ENCODE results near the gene ABCA6. TPM values are rescaled to one million over a fixed set of nuclear protein-coding genes. Genes with fewer than 3 reads are reported as not detected.

Gene ABCA6
- total and polyA plus RNA-seq, 2 experiments from 2014 or later, result 1.6 to 6.3 TPM

- Histone ChIP-seq H3K4me1 (ENCODE audit: insufficient read depth) (no peaks in the 10 kb centered on the region), H3K79me2 (no peaks in the 10 kb centered on the region), H3K9me2 (replicated peaks; ENCODE audit: insufficient read depth) (no peaks in the 10 kb centered on the region), H3K9me3 (ENCODE audit: low read depth) (no peaks in the 10 kb centered on the region), H2AFZ (no peak overlapping the region), H3K36me3 (replicated peaks; ENCODE audit: insufficient read depth, low read depth) (no peaks in the 10 kb centered on the region), H3K27me3 (no peaks in the 10 kb centered on the region), H3K27ac (no peak overlapping the region), H3K4me2 (no peak overlapping the region), H3K4me3 (no peak overlapping the region), H4K20me1 (ENCODE audit: insufficient read depth, poor library complexity, severe bottlenecking) (no peaks in the 10 kb centered on the region)
- TF ChIP-seq EZH2phosphoT487 (IDR thresholded peaks at IDR 0.05; ENCODE audit: low read depth, severe bottlenecking, unreplicated experiment), result no peak
- TF ChIP-seq CTCF (IDR thresholded peaks at IDR 0.05; ENCODE audit: poor library complexity), result no peak
- no peak for TF ChIP-seq EZH2 (IDR thresholded peaks at IDR 0.05; ENCODE audit: borderline replicate concordance)
- DNase-seq (ENCODE audit: low spot score), result no peak
- 95% methylated on average over 2 of the region's 2 CpGs for WGBS (ENCODE audit: low lambda C conversion rate, missing lambda C conversion rate)
Measured at GRCh38 chr17:69144331-69145255, 2.9 kb upstream of the ABCA6 start.

GRCh38 chr17:69143683-69144231 lies 2.1 kb upstream of the ABCA6 start:
- Histone ChIP-seq H3K27me3 (no peaks in the 10 kb centered on the region), H3K4me2 (no peak overlapping the region), H4K20me1 (ENCODE audit: insufficient read depth, poor library complexity, severe bottlenecking) (no peaks in the 10 kb centered on the region), H3K9me2 (replicated peaks; ENCODE audit: insufficient read depth) (no peaks in the 10 kb centered on the region), H3K4me1 (ENCODE audit: insufficient read depth) (no peaks in the 10 kb centered on the region), H3K36me3 (replicated peaks; ENCODE audit: insufficient read depth, low read depth) (no peaks in the 10 kb centered on the region), H3K79me2 (no peaks in the 10 kb centered on the region), H3K9me3 (ENCODE audit: low read depth) (no peaks in the 10 kb centered on the region), H3K27ac (no peak overlapping the region), H2AFZ (no peak overlapping the region), H3K4me3 (no peak overlapping the region)
- WGBS (ENCODE audit: low lambda C conversion rate, missing lambda C conversion rate), result 95% methylated on average over 3 of the region's 3 CpGs
- no peak for DNase-seq (ENCODE audit: low spot score)
- TF ChIP-seq CTCF (IDR thresholded peaks at IDR 0.05; ENCODE audit: poor library complexity), result no peak
- TF ChIP-seq EZH2phosphoT487 (IDR thresholded peaks at IDR 0.05; ENCODE audit: low read depth, severe bottlenecking, unreplicated experiment), result no peak
- TF ChIP-seq EZH2 (IDR thresholded peaks at IDR 0.05; ENCODE audit: borderline replicate concordance), result no peak

GRCh38 chr17:69143151-69143550 lies 1.5 kb upstream of the ABCA6 start:
- H3K79me2 ChIP-seq, result no peaks in the 10 kb centered on the region
- no peaks in the 10 kb centered on the region for H3K9me3 ChIP-seq (ENCODE audit: low read depth)
- H3K36me3 ChIP-seq (replicated peaks; ENCODE audit: insufficient read depth, low read depth), result no peaks in the 10 kb centered on the region
- 100% methylated on average over 1 of the region's 1 CpG for WGBS (ENCODE audit: low lambda C conversion rate, missing lambda C conversion rate)
- no peaks in the 10 kb centered on the region for H3K27me3 ChIP-seq
- no peaks in the 10 kb centered on the region for H4K20me1 ChIP-seq (ENCODE audit: insufficient read depth, poor library complexity, severe bottlenecking)
- no peak for TF ChIP-seq CTCF (IDR thresholded peaks at IDR 0.05; ENCODE audit: poor library complexity)
- TF ChIP-seq EZH2 (IDR thresholded peaks at IDR 0.05; ENCODE audit: borderline replicate concordance), result no peak
- no peak for TF ChIP-seq EZH2phosphoT487 (IDR thresholded peaks at IDR 0.05; ENCODE audit: low read depth, severe bottlenecking, unreplicated experiment)
- no peak overlapping the region for H3K4me2 ChIP-seq
- DNase-seq (ENCODE audit: low spot score), result no peak
- H2AFZ ChIP-seq, result no peak overlapping the region
- no peak overlapping the region for H3K27ac ChIP-seq
- H3K9me2 ChIP-seq (replicated peaks; ENCODE audit: insufficient read depth), result no peaks in the 10 kb centered on the region
- no peaks in the 10 kb centered on the region for H3K4me1 ChIP-seq (ENCODE audit: insufficient read depth)
- H3K4me3 ChIP-seq, result no peak overlapping the region
